GM18526 (cell line): ENCODE measurements around the gene SLIT3.

ENCODE experiments used
- POLR2A ChIP-seq: IDR thresholded peaks from 3 replicates; pipeline ENCODE4 v1.6.1; 2011; ENCODE audit not compliant: insufficient read length; ENCODE audit errors: extremely low read depth

Gene SLIT3

DNA sequence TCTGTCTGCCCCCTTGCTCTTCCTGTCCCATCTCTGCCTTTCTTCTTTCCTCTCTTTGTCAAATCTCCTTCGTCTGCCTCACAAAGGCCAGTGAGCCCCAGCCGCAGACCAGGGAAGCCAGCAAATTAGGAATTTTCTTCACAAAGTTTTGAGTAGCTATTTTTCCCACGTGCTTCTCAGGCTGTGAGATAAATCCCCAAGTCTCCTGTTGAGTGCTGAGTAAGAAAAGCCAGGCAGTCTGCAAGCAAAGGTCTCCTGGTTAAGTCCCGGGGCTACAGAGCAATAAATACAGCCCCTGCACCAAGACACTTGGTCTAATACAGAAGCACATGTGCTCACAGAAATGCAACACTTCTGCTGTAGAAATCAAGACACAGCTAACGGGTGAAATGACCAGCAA is 284.9 kb downstream of the SLIT3 start:
- TF ChIP-seq POLR2A, result no peak

DNA sequence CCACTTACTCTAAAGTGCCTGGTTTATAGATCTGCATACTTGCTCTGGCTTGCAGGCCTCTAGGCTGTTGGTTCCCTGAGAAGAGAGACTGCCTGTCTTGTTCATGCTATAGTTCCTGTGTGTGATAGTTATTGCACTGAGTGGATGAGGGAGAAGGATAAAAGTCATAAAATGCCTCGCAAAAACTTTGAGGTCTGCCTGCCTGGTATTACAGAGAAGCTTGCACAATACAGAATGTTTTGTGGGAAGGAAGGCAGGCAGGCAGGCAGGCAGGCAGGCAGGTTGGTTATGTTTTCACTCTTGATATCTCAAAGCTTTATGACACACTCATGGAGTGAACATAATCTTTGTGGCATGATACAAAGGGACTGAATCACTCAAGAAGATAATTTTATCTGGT is 287.1 kb downstream of the SLIT3 start:
- TF ChIP-seq POLR2A, result no peak

DNA sequence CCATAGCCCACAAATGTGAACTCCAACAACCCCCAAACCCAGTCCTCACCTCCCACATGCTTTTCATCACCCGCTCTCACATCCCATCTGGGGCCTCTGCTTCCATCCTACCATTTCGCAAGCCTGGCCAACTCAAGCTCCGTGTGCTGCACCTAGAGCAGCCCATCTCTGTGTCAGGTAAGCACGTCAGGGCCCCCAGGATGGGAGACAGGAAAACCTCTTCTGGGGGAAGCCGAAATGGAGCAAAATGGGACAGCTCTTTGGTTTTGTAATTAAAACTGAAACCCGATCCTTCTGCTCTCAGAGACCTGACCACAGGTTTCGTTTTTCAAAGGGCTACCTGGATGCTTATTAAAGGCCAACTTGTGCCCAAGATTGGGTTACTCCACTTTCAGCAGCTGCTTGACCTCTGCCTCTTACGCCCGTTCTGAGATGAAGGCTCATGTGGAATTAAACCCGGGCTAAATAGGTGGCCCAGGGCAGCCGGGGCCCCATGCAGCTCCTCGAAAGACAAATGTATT is 287.7 kb downstream of the SLIT3 start:
- no peak for TF ChIP-seq POLR2A

DNA sequence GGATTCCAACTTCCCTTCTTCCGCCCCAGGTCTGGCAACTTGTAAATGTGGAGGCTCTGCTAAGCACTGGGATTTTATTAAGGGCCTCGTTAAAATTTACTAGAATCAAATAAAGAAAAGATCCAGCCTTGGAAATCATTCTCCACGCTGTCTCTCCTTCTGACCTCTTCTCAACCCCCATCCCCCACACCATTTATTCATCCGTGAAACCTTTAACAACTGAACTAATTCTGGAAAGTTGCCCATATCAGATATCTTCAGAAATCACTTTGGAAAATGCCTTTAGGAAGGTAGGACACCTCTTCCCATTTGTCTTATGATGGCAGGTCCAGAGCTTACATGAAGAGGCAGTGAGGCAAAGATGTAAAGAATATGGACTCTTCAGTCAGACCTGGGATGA is 288.5 kb downstream of the SLIT3 start:
- TF ChIP-seq POLR2A, result no peak

DNA sequence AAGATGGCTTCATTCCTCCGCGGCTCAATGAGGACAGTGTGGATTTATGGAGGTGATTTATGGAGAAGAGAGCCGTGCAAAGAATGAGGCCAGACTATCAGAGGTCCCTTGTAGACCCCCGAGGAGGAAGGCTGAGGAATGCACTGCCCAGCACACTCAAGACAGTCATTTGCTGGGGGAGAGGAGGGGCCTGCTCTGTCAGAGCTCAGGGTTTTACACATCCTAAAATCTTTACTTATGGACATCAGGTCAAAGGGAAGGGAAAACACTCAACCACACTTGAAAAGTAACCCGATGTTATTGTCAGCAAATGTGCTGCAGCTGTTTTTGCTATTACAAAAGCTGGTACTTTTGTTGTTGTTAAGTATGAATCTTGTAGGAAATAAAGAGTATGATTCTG is 289.5 kb downstream of the SLIT3 start:
- TF ChIP-seq POLR2A, result no peak

DNA sequence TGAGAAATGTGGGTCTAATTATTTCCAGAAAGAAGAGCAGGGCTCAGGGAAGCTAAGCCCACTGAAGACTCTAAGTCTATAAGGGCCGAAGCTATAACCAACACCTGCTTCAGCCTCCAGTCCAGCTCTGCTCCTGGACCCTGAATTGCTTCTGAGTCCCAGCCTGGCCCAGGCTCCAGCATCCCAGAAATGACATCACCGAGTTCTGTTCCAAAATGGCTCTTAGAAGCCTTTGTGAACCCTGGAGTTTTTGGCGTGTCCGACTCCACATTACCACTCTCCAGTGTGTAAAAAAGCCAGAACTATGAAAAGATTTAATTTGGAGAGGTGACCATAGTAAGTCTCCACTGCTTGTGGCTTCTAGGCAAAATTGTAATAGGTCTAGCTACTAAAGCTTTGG is 289.9 kb downstream of the SLIT3 start:
- no peak for TF ChIP-seq POLR2A

DNA sequence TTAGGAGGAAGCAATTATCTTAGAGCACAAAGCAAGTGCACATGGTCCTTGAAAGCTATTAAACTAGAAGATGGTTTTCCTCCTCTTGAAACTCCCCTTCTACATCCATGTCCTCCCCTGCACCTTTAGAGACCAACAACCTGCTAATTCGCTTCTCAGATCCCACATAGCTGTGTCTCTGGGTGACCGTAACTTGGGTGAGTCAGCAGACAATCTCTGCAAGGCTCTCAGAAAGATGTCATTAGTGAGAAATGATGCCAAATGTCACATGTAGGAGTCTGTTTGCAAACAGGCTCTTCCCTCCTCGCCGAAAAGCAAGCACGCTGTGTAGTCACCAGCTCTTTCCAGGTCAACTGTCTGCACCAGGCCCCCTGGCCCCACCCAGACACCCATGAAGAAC is 291.8 kb downstream of the SLIT3 start:
- TF ChIP-seq POLR2A, result no peak

DNA sequence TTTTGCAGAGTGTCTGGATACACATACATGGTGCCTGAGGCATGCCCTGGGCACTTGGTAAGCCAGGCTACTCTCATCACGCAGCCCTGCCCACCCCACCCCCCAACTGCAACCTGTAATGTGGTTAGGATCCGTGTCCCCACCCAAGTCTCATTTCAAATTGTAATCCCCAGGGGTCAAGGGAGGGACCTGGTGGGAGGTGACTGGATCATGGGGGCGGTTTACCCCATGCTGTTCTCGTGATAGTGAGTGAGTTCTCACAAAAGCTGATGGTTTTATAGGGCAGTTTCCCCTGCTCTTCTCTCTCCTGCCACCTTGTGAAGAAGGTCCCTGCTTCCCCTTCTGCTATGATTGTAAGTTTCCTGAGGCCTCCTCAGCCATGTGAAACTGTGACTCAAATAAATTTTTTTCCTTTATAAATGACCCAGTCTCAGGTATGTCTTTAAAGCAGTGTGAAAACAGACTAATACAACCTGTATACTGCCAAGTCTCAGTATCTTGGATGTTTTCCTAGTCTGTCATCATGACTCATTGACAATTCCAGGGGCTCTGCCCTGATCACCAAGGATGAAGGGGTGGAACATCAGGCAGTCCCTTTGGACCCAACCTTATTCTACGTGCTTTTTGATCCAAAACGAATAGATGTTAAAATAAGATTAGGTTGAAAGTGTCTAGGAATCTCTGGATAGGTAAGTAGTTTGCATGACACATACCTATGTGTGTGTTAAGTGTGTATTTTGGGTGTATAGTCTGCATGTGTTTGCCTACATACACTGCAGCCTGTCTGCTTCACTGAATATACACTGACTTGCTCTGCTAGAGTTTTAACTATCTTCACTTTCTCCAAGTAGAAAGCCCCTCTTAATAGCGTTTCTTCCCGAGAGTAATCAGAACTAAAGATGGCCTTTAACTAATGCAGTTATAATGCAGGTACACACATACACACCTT is 293.8 kb downstream of the SLIT3 start:
- TF ChIP-seq POLR2A, result no peak

DNA sequence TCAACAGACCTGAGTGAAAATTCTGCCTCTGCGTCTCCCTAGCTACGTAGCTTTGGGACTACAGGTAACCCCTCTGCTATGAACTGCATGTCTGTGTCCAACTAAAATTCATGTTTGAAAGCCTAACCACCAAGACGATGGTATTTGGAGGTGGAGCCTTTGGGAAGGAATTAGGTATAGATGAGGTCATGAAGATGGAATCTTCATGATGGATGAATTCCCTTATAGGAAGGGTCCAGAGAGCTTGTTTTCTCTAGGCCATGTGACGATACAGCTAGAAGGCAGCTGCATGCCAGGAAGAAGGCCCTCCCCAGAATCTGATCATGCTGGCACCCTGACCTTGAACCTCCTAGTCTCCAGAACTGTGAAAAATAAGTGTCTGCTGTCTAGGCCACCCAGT is 296.4 kb downstream of the SLIT3 start:
- TF ChIP-seq POLR2A, result no peak

DNA sequence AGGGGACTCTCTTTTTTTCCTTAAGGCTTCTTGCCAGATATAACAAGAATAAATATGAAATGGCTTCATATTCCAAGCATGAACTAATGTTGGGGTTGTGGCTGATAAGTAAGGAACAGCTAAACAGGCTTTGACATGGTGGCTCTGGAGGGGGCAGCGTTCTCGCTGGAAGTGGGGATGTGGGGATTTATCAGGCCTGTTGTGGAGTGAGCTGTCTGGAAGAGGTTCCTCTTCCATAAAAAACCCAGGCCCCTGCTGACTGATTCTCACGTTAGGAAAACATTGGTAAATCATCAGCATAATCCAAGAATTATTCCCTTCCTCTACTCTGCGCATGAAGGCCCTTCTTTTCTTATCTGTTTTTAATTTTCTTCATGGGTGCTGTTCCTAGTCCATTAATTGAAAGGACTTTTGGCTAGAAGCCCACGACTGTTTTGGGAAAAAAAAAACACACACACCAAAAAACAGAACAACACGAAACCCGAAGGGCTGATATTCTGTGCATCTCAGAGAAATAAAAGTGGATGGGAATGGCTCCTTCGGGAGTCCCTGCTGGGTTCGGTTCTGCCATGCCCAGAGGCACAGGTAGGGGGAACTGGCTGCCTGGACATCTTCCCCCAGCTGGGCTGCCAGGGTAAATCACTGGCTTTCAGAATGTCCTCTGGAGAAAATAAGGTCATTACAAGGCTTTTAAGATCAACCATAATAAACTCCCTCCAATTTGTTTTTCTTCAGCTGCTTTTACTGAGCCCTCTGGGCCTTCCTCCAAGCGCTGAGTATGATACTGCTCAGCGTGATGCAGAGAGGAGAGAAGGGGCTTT is 297.0 kb downstream of the SLIT3 start:
- no peak for TF ChIP-seq POLR2A

DNA sequence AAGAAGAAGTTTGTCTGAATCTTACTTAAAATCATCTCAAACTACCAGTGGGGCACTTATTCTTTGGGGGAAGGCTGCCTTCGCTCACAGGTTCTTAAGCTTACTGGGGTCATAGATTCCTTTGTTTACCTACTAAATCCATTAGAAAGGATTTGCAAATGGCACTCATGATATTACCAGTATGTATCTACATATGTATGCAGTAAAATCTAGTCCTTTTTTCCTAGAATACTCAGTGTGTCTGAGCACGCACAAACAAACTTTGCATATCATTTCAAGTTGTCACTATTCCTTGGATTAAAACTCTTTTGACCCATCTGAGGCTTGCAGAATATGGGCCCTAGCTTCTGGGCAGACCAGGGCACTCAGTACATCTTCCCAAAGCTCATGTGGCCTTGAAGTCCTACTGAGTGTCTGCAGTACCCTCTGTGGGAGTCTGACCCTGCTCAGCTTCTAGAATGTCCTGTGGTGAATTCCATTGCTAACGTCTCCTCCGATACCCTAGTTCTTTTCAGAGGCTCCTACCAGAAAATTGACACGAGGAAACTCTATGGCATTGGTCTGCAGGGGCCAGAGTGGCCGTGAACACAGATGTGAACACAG is 297.9 kb downstream of the SLIT3 start:
- no peak for TF ChIP-seq POLR2A

DNA sequence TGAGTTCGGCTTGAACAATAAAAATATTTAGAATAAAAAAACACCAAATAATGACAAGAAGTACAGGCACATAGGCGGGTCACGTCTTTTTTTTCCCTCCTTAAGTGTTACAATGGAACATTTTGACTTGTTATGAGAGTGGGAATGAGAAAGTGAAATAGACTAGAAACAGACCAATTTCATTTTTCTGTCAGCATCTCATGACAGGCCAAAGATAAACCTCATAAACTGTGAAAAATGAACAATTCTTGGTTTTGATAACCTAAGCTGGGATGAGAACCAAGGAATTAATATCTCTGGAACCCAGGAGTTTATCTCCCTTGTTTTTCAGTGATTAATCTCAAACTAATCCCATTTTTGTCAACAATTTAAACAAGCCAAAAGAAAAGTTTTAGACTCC is 299.5 kb downstream of the SLIT3 start:
- TF ChIP-seq POLR2A, result no peak

DNA sequence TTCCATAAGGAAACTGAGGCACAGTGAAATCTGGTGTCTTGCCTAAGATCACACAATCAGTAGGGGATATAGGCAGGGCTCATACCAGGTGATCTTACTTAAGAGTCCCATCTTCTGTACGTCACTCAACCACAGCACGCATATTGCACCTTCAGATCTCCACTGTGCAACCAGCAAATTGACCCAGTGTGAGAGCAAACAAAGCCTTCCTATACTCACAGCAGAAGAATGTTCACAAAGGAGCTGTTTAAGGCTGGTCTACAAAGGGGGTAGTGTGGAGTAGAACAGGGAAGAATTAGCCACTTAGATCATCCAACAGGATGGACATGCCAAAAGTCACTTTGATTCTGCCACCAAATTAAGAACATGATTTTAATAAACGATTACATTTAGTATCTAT is 305.9 kb downstream of the SLIT3 start:
- TF ChIP-seq POLR2A, result no peak

DNA sequence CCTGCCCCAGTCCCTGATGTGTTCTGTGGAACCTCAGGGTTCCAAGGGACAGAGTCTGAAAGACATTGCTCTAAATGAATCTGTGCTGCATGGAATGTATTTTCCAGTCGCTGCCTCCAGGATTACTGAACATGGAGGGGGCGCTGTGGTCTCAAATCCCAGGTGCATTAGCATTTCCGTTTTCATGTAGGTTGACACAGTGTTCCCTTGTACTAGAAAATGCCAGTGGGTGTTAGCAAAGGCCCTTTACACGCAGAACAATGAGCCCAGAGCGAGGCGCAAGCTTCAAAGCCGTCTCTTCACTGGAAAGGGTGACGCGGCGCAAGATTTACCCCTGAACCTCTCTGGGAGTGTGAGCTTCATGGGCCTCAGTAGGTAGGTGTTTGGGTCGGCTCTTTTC is 308.3 kb downstream of the SLIT3 start:
- no peak for TF ChIP-seq POLR2A

DNA sequence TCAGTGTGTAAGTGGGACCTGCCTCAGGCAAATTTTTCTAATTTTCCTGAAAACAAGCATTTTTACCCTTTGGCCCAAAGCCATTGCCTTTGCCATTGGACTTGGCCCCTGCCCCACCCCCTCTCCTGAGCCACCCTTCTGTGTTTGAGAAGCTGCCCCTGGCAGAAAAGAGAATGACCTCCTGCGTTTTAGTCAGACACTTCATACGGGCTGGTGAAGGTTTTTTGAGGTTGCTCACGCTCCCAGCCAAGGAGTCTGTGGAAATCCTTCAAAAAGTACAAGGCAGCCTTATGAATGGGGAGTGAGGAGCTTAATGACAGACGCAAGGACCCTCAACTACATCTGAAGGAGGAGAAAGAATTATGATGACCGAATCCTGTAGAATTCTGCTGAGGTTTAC is 308.9 kb downstream of the SLIT3 start:
- TF ChIP-seq POLR2A, result no peak

DNA sequence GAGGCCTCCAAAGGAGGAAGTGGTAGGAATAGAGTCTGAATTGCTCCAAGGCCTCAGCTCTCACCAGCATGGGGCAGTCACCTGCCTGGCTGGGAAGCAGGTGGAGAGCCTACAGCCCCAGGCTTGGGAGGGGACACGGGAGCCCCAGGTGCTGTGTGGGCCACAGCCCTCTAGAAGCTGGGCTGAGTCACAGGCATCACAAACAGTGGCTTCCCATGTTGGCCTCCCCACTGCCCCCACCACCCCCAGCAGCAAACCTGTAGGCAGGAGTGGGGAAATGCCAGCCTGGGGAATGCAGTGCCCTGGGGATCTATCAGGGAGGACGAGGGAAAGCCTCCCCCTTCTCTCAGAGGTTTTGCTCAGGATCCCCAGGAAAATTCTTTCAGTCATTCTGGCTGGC is 309.6 kb downstream of the SLIT3 start:
- TF ChIP-seq POLR2A, result no peak
